Stimulated activated CD4-positive, alpha-beta T cell treated with anti-CD3 and anti-CD28 coated beads, Interleukin-2, amount 100 ng/mL, for 4 hours (primary cell): ENCODE data around the gene NXT1.
A peak's percentile ranks its signal among the peaks of the same experiment; 100 is the strongest.
"Not testable (repeated sequence)": the region's sequence is repeated elsewhere in the genome, so short reads cannot be mapped to it uniquely, and the experiment has no call there.

ENCODE experiments used
- DNase-seq: peaks from one replicate; pipeline ENCODE4 v3.0.0-alpha.2; 2020; ENCODE audit warnings: low read depth

The NXT1 gene

GRCh38 chr20:23331450-23332350, 18.9 kb upstream of the NXT1 start:
- no peak for DNase-seq

DNA sequence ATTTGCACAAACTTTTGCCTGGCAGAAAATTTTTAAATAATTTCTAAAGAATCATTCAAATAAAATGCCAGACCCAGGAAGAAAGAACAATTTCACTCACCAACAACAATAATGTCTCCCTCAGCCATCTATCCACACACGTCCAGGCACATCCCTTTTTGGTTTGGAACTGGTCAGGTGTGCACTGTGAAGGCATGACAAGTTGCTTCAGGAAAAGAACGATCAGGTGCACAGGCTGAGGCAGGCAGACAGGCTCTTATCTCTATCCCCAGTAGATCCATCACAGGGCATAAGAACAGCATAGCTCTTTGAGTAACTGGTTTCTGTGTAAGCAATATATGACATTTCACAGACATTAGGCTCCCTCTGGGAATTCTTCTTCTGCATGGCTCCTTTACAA, 18.1 kb upstream of the NXT1 start:
- DNase-seq: no peak

GRCh38 chr20:23334111-23334510, 16.5 kb upstream of the NXT1 start:
- DNase-seq: no peak

DNA sequence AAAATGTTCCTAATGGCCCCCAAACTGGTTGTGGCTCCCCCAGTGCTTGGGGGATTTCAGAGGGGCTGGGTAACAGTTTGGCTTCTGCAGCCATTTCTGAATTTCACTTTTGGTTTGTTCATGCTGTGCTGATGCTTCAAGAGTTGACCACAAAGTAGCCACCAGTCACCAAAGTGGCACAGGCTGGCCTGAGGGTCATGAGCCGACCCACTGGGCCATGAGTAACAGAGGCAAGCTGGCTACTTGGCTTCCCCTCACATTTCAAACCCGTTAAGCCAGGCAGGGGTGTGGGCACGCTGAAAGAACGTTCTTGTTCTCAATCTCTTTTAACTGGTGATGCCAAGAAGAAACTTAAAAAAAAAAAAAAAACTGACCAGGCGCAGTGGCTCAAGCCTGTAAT, 15.1 kb upstream of the NXT1 start:
- DNase-seq: no peak

GRCh38 chr20:23336476-23336875, 14.1 kb upstream of the NXT1 start:
- DNase-seq: no peak

DNA sequence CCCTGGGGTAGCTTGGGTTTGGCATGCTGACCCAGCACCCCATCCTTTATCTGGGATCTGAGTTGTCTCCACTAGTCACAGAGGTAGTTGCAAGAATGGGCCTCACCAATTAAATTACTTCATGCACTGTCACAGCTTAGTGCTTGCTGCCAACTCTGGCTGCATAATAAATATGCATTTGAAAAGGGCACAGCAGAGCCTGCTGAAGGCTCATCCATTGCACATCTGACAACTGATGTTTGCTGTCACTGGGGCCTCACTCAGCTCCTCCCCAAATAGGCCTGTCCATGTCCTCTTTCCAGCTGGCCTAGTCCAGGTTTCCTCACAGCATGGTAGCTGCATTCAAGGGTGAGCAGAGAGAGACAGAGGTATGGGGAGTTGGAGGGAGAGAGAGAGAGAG, 13.3 kb upstream of the NXT1 start:
- no peak for DNase-seq

DNA sequence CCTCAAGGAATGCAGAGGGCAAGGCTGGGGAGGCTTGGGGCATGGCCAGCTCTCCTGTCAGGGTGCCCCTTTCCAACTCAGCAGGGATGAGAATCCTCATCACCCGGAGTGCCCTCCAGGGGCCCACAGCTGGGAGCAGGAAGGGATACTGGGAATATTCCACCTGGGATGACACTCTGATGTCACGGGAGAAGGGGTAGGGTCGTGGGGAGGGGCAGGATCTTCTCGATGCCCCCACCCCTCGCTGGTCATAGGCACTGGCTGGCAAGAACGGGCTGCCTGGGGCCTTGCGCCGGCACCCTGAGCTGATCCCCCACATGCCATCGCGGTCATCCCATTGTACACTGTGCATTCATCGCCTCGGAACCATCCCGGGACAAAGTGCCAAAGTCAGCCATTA, 10.6 kb upstream of the NXT1 start:
- no peak for DNase-seq

DNA sequence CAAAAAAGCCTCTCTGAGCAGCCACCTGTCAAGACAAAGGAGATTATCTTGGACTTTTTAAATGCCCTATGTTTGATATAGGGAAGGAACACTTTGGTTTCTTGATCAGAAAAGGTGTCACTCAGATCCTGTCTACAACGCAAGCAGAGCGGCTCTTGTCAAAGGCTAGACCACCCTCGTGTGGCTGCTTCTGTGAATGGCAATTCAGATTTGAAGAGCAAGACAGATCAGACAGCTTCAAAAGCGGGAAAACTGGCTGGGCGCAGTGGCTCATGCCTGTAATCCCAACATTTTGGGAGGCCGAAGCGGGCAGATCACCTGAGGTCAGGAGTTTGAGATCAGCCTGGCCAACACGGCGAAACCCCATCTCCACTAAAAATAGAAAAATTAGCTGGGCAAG, 10.1 kb upstream of the NXT1 start:
- DNase-seq: no peak

DNA sequence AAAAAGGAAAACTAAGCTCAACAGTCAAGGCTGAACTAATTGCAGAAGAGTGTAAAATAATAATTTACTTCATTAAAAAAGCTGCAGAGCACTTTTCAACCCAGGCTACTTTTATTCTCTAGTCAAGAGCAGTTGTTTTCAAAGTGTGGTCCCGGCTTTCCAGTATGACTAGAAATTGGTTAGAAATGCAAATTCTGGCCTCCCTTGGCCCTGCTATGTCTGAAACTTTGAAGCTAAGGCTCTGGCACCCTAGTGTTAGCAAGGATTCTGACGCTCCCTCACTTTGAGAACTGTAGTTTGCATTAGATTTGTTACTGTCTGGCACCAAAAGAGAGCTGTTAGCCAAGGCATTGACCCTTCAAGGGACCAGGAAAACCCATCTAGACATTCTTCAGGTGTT, 9.5 kb upstream of the NXT1 start:
- DNase-seq: no peak

GRCh38 chr20:23343590-23343989, 7.0 kb upstream of the NXT1 start:
- DNase-seq: no peak

GRCh38 chr20:23344336-23344735, 6.3 kb upstream of the NXT1 start:
- no peak for DNase-seq

GRCh38 chr20:23346002-23346401, 4.6 kb upstream of the NXT1 start:
- DNase-seq: no peak

- DNase-seq: no peak
These were observed 2.8 kb upstream of the NXT1 start for GRCh38 chr20:23347791-23348190.

GRCh38 chr20:23348510-23348909, 2.1 kb upstream of the NXT1 start:
- not testable (repeated sequence) for DNase-seq

- peak; percentile 71 for DNase-seq
These were observed 1.0 kb upstream of the NXT1 start for GRCh38 chr20:23349338-23350195.

- DNase-seq: peak; percentile 39
These were observed 580 bp downstream of the NXT1 start for GRCh38 chr20:23350904-23351838.

- DNase-seq: no peak
These were observed 5.6 kb downstream of the NXT1 start for GRCh38 chr20:23356203-23356602.

DNA sequence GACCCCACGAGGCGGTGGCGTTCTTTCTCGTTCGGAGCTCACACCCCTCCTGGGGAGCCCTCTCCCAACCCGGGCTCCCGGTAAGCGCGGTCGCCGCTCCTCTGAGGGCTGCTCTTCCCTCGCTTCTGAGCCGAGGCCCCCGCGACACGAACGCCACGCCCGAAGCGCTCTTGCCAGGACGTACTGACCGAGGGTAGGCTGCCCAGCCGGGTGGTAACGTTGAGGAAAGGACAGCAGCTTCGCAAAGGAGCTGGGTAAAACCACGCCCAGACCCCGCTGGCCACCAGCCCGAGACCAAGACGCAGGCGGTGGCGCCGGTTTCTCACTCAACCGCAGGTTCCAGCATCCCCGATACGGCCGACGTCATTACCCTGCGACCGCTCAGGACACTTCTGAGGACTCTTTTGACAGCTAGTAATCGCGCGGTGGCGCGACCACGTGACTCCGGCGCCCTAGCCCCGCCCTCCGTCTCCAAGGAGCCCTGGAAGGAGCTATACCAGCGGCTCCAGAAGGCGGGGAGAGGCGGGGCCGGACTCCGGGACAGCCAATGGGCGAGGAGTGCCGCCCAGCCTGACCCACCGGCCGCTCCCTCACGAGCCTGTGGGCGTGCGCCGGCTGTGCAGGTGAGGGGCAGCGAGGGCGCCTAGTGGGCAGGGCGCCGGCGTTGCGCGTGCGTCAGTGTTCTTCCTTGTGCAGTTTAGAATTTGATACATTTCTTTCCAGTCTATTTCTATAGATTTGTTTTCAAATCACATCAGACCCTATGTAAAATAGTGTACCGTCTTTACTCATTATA, 7.4 kb downstream of the NXT1 start:
- peak; percentile 100 for DNase-seq

DNA sequence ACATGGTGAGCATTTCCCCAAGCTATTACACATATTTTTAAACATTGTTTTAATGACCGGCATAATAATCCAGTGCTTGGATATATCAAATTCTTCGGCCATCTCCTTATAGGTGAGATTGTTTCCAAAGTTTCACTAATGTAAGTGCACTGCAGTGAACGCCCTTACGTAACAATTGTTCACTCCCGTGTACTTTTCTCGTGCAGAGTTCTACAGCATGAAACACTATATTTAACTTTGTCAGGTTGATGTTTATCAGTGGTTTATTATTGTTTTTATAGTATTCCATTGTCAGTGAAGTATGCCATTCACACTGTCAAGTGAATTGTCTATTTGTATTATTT, 7.9 kb downstream of the NXT1 start:
- no peak for DNase-seq

DNA sequence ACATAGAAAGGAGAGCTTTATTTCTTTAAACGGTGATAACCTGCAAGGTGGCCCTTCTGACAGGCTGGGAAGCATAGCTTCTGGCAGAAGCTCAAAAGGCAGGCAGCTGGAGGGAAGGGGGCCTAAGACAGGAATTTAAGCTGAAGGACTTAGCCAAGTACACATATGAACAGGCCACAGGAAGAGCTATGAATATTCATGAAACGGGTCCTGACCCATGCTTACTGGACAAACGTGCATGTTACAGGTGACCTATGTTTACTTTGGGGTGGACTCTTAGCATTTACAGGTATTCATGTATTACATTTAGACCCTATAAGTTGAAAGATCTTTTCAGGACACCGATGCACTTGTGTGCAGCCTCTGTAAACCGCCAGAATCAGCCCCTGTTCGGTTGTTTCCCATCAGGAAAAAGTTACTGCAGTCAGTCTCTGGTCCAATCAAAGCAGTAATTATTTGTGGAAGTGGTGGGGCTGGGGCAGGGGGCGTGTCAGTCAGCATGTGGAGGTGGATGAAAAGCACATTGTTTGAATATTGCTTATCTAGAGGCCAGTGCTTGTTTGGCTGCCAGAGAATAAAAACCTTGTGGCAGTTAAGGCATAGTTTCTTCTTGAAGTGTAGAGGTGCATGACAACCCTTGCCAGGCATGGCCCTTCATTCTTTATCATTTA, 8.5 kb downstream of the NXT1 start:
- DNase-seq: no peak

GRCh38 chr20:23360531-23360930, 9.9 kb downstream of the NXT1 start:
- no peak for DNase-seq
